HCT116 (cell line): ENCODE results near the gene CSNK1G1. TPM values are rescaled to one million over a fixed set of nuclear protein-coding genes. Genes with fewer than 3 reads are reported as not detected.
"Not testable (repeated sequence)": the region's sequence is repeated elsewhere in the genome, so short reads cannot be mapped to it uniquely, and the experiment has no call there.

Experiments used
- ATAC-seq: fragments of 200-7000 bp; cut with Tn5 transposase; 2 replicates; pipeline ENCODE4 v1.9.1; 2020; ENCODE audit warnings: mild to moderate bottlenecking, moderate library complexity
- BruUV-seq: library from RNA; stranded (reverse); fragments of 400-500 nt; replicated peaks from 2 replicates; lab custom pipeline; 2021; lab: Mats Ljungman, UMichigan
- CTCF ChIA-PET: fragments of 300-600 bp; sonication (Branson Sonifier 250); formaldehyde crosslinking; loops from one replicate; lab custom pipeline; 2021; ENCODE audit warnings: antibody characterized with exemption; lab: Charles Lee
- POLR2A ChIA-PET: fragments of 300-600, 350-600 bp; sonication (Branson Sonifier 250); formaldehyde crosslinking; loops from one replicate; lab custom pipeline; 2021; ENCODE audit warnings: antibody characterized with exemption; lab: Charles Lee
- RAD21 ChIA-PET, 2 experiments: fragments of 300-600 bp; sonication (Branson Sonifier 250); formaldehyde crosslinking; loops; one replicate each; lab custom pipeline; 2023; ENCODE audit warnings: low total read pairs in 2 of 2; ENCODE audit not compliant: uncharacterized antibody in 2 of 2, unreplicated experiment in 2 of 2, low non-redundant PET in 1 of 2; lab: Charles Lee
- DNase-seq: peaks from one replicate; pipeline ENCODE4 v3.0.0-alpha.2; 2010; ENCODE audit warnings: low read depth, low spot score
- H2AFZ ChIP-seq: fragments of 200-600 bp; shearing (Covaris generic), sonication (generic); 2 replicates; pipeline ENCODE4 v1.6.1; 2017; ENCODE audit warnings: low read depth, mixed run types, mixed read lengths, antibody characterized with exemption, low read length; ENCODE audit not compliant: poor library complexity, severe bottlenecking
- H3K27ac ChIP-seq: 2 replicates; pipeline ENCODE4 v1.5.1; 2012; ENCODE audit warnings: low read depth, low read length
- H3K27me3 ChIP-seq: fragments of 200-600 bp; sonication (generic); 2 replicates; pipeline ENCODE4 v1.6.1; 2016; ENCODE audit warnings: mixed run types, low read length, mixed read lengths; ENCODE audit not compliant: insufficient read depth
- H3K36me3 ChIP-seq, 2 experiments: fragments of 200-500 bp in 1 of 2; fragments of 200-600 bp in 1 of 2; sonication (Bioruptor generic) in 1 of 2; sonication (generic) in 1 of 2; 2 replicates each; pipeline versions ENCODE4 v1.5.1 to v1.6.1; 2014 to 2016; ENCODE audit warnings: low read length in 2 of 2, inconsistent platforms in 1 of 2, mixed read lengths in 1 of 2, mixed run types in 1 of 2; ENCODE audit not compliant: insufficient read depth in 2 of 2, control insufficient read depth in 1 of 2
- H3K4me1 ChIP-seq, 2 experiments: fragments of 200-600 bp in 1 of 2; sonication (generic) in 1 of 2; 2 replicates each; pipeline versions ENCODE4 v1.5.1 to v1.6.1; 2012 to 2017; ENCODE audit warnings: low read length in 2 of 2, inconsistent platforms in 1 of 2, mild to moderate bottlenecking in 1 of 2, mixed read lengths in 1 of 2, mixed run types in 1 of 2, moderate library complexity in 1 of 2; ENCODE audit not compliant: insufficient read depth in 2 of 2, control insufficient read depth in 1 of 2
- H3K4me2 ChIP-seq: fragments of 200-600 bp; sonication (generic); 2 replicates; pipeline ENCODE4 v1.6.1; 2017; ENCODE audit warnings: mixed run types, low read length, mixed read lengths
- H3K4me3 ChIP-seq, 2 experiments: fragments of 200-600 bp in 1 of 2; sonication (generic) in 1 of 2; replicated peaks in 1 of 2; 2 replicates each; pipeline ENCODE4 v1.5.1; 2011 to 2016; ENCODE audit warnings: low read length in 2 of 2, control low read depth in 1 of 2, low read depth in 1 of 2, mild to moderate bottlenecking in 1 of 2, mixed read lengths in 1 of 2, mixed run types in 1 of 2
- H3K79me2 ChIP-seq: fragments of 200-600 bp; sonication (generic); 2 replicates; pipeline ENCODE4 v1.6.1; 2017; ENCODE audit warnings: mild to moderate bottlenecking, mixed run types, low read length, moderate library complexity, mixed read lengths; ENCODE audit not compliant: insufficient read depth
- H3K9ac ChIP-seq: fragments of 200-600 bp; sonication (generic); 2 replicates; pipeline ENCODE4 v1.6.1; 2016; ENCODE audit warnings: low read length, mixed read lengths
- H3K9me2 ChIP-seq: fragments of 200-600 bp; sonication (generic), shearing (Covaris generic); 2 replicates; pipeline ENCODE4 v1.6.1; 2017; ENCODE audit warnings: mixed run types, mild to moderate bottlenecking, moderate library complexity; ENCODE audit not compliant: insufficient read depth
- H3K9me3 ChIP-seq, 2 experiments: fragments of 200-500 bp in 1 of 2; fragments of 200-600 bp in 1 of 2; sonication (Bioruptor generic) in 1 of 2; sonication (generic) in 1 of 2; 2 replicates each; pipeline ENCODE4 v1.6.1; 2014 to 2017; ENCODE audit warnings: low read length in 2 of 2, mixed read lengths in 2 of 2, inconsistent platforms in 1 of 2, low read depth in 1 of 2, mild to moderate bottlenecking in 1 of 2, mixed run types in 1 of 2, moderate library complexity in 1 of 2; ENCODE audit not compliant: control insufficient read depth in 1 of 2, insufficient read depth in 1 of 2
- H4K20me1 ChIP-seq: fragments of 200-600 bp; sonication (generic), shearing (Covaris generic); 2 replicates; pipeline ENCODE4 v1.6.1; 2017; ENCODE audit warnings: mixed run types, mild to moderate bottlenecking, moderate library complexity; ENCODE audit not compliant: insufficient read depth
- CEBPB ChIP-seq: IDR thresholded peaks from 2 replicates; pipeline ENCODE4 v1.6.1; 2012; ENCODE audit warnings: low read depth
- CTCF ChIP-seq, 3 experiments: fragments of 200-600 bp in 1 of 3; sonication (generic) in 1 of 3; IDR thresholded peaks in 2 of 3; conservative IDR thresholded peaks in 1 of 3; 2 replicates each; pipeline ENCODE4 v1.5.1; 2012 to 2017; ENCODE audit warnings: low read depth in 2 of 3, low read length in 2 of 3, antibody characterized with exemption in 1 of 3, borderline replicate concordance in 1 of 3, control low read depth in 1 of 3, mild to moderate bottlenecking in 1 of 3, mixed read lengths in 1 of 3, mixed run types in 1 of 3, moderate library complexity in 1 of 3; ENCODE audit not compliant: insufficient read depth in 1 of 3
- ELF1 ChIP-seq: IDR thresholded peaks from 2 replicates; pipeline ENCODE4 v1.6.1; 2012; ENCODE audit warnings: low read depth, borderline replicate concordance
- EZH2 ChIP-seq: fragments of 200-600 bp; sonication (generic); IDR thresholded peaks from 2 replicates; pipeline ENCODE4 v1.6.1; 2017; ENCODE audit warnings: antibody characterized with exemption, mixed run types
- EZH2phosphoT487 ChIP-seq: fragments of 200-600 bp; IDR thresholded peaks from 2 replicates; pipeline ENCODE4 v1.6.1; 2018; ENCODE audit warnings: antibody characterized with exemption, borderline replicate concordance
- FOSL1 ChIP-seq: IDR thresholded peaks from 2 replicates; pipeline ENCODE4 v1.6.1; 2012; ENCODE audit warnings: low read depth
- JUND ChIP-seq: IDR thresholded peaks from 2 replicates; pipeline ENCODE4 v1.6.1; 2012
- POLR2AphosphoS5 ChIP-seq: IDR thresholded peaks from 2 replicates; pipeline ENCODE4 v1.6.1; 2011; ENCODE audit warnings: mild to moderate bottlenecking, low read depth, low read length, moderate library complexity
- RAD21 ChIP-seq: IDR thresholded peaks from 2 replicates; pipeline ENCODE4 v1.6.1; 2012; ENCODE audit warnings: low read depth, mild to moderate bottlenecking
- SIN3A ChIP-seq: IDR thresholded peaks from 2 replicates; pipeline ENCODE4 v1.6.1; 2012; ENCODE audit warnings: low read depth
- SP1 ChIP-seq: IDR thresholded peaks from 2 replicates; pipeline ENCODE4 v1.6.1; 2012; ENCODE audit warnings: low read depth
- SRF ChIP-seq: IDR thresholded peaks from 2 replicates; pipeline ENCODE4 v1.6.1; 2012; ENCODE audit warnings: low read depth
- TCF7L2 ChIP-seq: IDR thresholded peaks from 2 replicates; pipeline ENCODE4 v1.7.0; 2011; ENCODE audit warnings: borderline replicate concordance, inconsistent platforms; ENCODE audit not compliant: insufficient read depth, insufficient read length; ENCODE audit errors: extremely low read depth
- ZFX ChIP-seq: fragments of 450-650 bp; IDR thresholded peaks from 2 replicates; pipeline ENCODE4 v1.6.1; 2017
- ZNF274 ChIP-seq: fragments of 200-500 bp; sonication (Bioruptor generic); IDR thresholded peaks from 2 replicates; pipeline ENCODE4 v1.6.1; 2014; ENCODE audit warnings: mild to moderate bottlenecking, low read depth, low read length, inconsistent platforms
- intact Hi-C: fragments of 100-400 bp; cut with micrococcal nuclease; formaldehyde crosslinking; loops from 2 replicates; pipeline ENCODE4 v1.10.0; 2022
- total RNA-seq: library from RNA; stranded (reverse); gene quantifications from one replicate; pipeline ENCODE4 v1.2.1, GENCODE V29; 2021; ENCODE audit not compliant: unreplicated experiment
- TF ChIP-seq, protein P1 (sequence below): IDR thresholded peaks from 2 replicates; pipeline ENCODE4 v1.6.1; 2012
- TF ChIP-seq, protein P2 (sequence below): IDR thresholded peaks from 2 replicates; pipeline ENCODE4 v1.6.1; 2011; ENCODE audit warnings: mild to moderate bottlenecking, low read length, moderate library complexity; ENCODE audit not compliant: insufficient replicate concordance; ENCODE audit errors: extremely low read depth

Gene CSNK1G1
- total RNA-seq, 1 experiment from 2014 or later, result 21.1 TPM

- ChIA-PET CTCF (no interaction called here), POLR2A (no interaction called here)
- no peak overlapping the region for H2AFZ ChIP-seq
- no peaks in the 10 kb centered on the region for H3K9me3 ChIP-seq
- H3K4me1 ChIP-seq, result no peaks in the 10 kb centered on the region
- no peak overlapping the region for H3K9ac ChIP-seq
- no peak overlapping the region for H3K27ac ChIP-seq
- no peaks in the 10 kb centered on the region for H4K20me1 ChIP-seq
- H3K79me2 ChIP-seq, result no peaks in the 10 kb centered on the region
- TF ChIP-seq ZFX (no peak), JUND (no peak), CTCF (IDR thresholded peaks at IDR 0.05 in 2 of 3, conservative IDR thresholded peaks at IDR 0.05 in 1 of 3; ENCODE audit: borderline replicate concordance in 1 of 3, insufficient read depth in 1 of 3, low read depth in 2 of 3, low read length in 2 of 3) (no peak), SP1 (no peak), SRF (no peak), TCF7L2 (no peak), EZH2phosphoT487 (no peak), ZNF274 (no peak), RAD21 (no peak), CEBPB (no peak), POLR2AphosphoS5 (no peak), FOSL1 (no peak), SIN3A (no peak), ELF1 (no peak), EZH2 (no peak)
- TF ChIP-seq, protein P1, sequence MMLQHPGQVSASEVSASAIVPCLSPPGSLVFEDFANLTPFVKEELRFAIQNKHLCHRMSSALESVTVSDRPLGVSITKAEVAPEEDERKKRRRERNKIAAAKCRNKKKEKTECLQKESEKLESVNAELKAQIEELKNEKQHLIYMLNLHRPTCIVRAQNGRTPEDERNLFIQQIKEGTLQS, result no peak
- TF ChIP-seq, protein P2, sequence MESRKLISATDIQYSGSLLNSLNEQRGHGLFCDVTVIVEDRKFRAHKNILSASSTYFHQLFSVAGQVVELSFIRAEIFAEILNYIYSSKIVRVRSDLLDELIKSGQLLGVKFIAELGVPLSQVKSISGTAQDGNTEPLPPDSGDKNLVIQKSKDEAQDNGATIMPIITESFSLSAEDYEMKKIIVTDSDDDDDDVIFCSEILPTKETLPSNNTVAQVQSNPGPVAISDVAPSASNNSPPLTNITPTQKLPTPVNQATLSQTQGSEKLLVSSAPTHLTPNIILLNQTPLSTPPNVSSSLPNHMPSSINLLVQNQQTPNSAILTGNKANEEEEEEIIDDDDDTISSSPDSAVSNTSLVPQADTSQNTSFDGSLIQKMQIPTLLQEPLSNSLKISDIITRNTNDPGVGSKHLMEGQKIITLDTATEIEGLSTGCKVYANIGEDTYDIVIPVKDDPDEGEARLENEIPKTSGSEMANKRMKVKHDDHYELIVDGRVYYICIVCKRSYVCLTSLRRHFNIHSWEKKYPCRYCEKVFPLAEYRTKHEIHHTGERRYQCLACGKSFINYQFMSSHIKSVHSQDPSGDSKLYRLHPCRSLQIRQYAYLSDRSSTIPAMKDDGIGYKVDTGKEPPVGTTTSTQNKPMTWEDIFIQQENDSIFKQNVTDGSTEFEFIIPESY, result no peak
- TF ChIP-seq, all 23 proteins: peak for 0
- RAD21 ChIA-PET, result no interaction called here
- no peak for ATAC-seq
- intact Hi-C loops, result no loop called here
- Histone ChIP-seq H3K4me2 (no peak overlapping the region), H3K27me3 (no peaks in the 10 kb centered on the region), H3K36me3 (peaks cover 12 to 44% of the 10 kb centered on the region in 2 experiments), H3K9me2 (no peaks in the 10 kb centered on the region), H3K4me3 (no peak overlapping the region)
- DNase-seq, result no peak
- no TSS peak for BruUV-seq
Observed at GRCh38 chr15:64396789-64397188, 40.8 kb upstream of the CSNK1G1 start.

DNA sequence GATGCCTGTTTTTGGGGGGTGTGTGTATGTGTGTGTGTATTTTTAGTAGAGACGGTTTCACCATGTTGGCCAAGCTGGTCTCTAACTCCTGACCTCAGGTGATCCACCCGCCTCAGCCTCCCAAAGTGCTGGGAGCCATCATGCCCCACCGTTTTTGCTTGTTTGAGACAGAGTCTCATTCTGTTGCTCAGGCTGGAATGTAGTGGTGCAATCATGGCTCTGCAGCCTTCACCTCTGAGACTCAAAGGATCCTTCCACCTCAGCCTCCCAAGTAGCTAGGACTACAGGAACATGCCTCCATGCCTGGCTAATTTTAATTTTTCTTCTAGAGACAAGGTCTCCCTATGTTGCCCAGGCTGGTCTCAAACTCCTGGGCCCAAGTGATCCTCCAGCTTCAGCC is 36.5 kb upstream of the CSNK1G1 start:
- CTCF ChIA-PET, H3K9me3 ChIP-seq, POLR2A ChIA-PET, H3K4me1 ChIP-seq, H3K9me2 ChIP-seq, BruUV-seq, H3K9ac ChIP-seq, H4K20me1 ChIP-seq, intact Hi-C loops, H3K4me2 ChIP-seq, H3K4me3 ChIP-seq, H3K27ac ChIP-seq, H2AFZ ChIP-seq, H3K27me3 ChIP-seq, DNase-seq, ATAC-seq: not testable (repeated sequence)
- H3K36me3 ChIP-seq, result peaks cover 6 to 28% of the 10 kb centered on the region in 2 experiments
- RAD21 ChIA-PET, result interaction anchor here in 1 of 2 experiments (0.6 kb wide), 1 partner anchor 85 kb away, joined by 3 read pairs; no protein-coding TSS in a partner anchor
- H3K79me2 ChIP-seq, result peaks cover 19% of the 10 kb centered on the region
